ENCODE measurements around the gene LMBRD1. TPM values are rescaled to one million over a fixed set of nuclear protein-coding genes. Genes with fewer than 3 reads are reported as not detected.
"Not testable (repeated sequence)": the region's sequence is repeated elsewhere in the genome, so short reads cannot be mapped to it uniquely, and the experiment has no call there.

The LMBRD1 gene
- total RNA-seq, 1 experiment from 2014 or later = 27.5 TPM

GRCh38 chr6:69827276-69827893 is 30.6 kb upstream of the LMBRD1 start:
- TF ChIP-seq CTCF (IDR thresholded peaks at IDR 0.05; ENCODE audit: insufficient read depth in 1 of 2, low read depth in 1 of 2, low read length in 1 of 2, severe bottlenecking in 1 of 2, unreplicated experiment in 1 of 2) = no peak
- intact Hi-C loops (cut with micrococcal nuclease; ENCODE audit: unreplicated experiment) = no loop called here
- no peaks in the 10 kb centered on the region for H3K9me3 ChIP-seq
- no TSS peak for BruUV-seq (replicated peaks)
- H3K4me3 ChIP-seq (ENCODE audit: low read depth, low read length) = no peak overlapping the region
- peaks cover 4% of the 10 kb centered on the region; the same call in 1 of the 2 replicates for H3K4me1 ChIP-seq
- Mint-ChIP-seq H3K4me1 (ENCODE audit: low read depth, unreplicated experiment) (no peaks in the 10 kb centered on the region), H3K9me3 (ENCODE audit: unreplicated experiment) (no peaks in the 10 kb centered on the region), H3K27ac (ENCODE audit: unreplicated experiment) (no peak overlapping the region), H3K36me3 (ENCODE audit: insufficient read depth, unreplicated experiment) (no peaks in the 10 kb centered on the region), H3K4me3 (ENCODE audit: unreplicated experiment) (no peak overlapping the region), H3K27me3 (ENCODE audit: insufficient read depth, unreplicated experiment) (no peaks in the 10 kb centered on the region)
- ChIA-PET CTCF (no interaction called here), POLR2A (no interaction called here)
- no peaks in the 10 kb centered on the region for H3K27me3 ChIP-seq (replicated peaks; ENCODE audit: control insufficient read depth, insufficient read depth, low read length)
- no peaks in the 10 kb centered on the region for H3K36me3 ChIP-seq (ENCODE audit: control insufficient read depth, insufficient read depth, low read length)
- no peak for DNase-seq

DNA sequence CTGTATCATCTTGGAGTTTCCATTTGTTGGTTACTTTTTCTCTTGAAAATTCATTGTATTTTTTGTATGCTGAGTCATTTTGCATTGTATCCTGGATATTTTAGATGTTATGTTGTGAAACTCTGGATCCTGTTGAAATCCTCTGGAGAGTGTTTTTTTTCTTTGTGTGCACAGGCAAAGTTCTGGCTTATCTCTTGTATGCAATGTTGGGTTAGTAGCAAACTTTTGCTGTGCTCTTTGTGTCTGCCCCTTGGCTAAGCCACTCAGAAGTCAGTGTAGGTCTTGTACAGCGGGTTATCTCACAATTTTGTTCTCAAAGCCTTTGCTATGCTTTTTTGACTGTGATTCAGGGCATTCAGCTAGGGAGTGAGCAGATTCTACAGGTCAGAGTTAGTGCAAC is 29.1 kb upstream of the LMBRD1 start:
- H3K36me3 ChIP-seq (ENCODE audit: control insufficient read depth, insufficient read depth, low read length) = no peaks in the 10 kb centered on the region
- H3K27ac Mint-ChIP-seq (ENCODE audit: unreplicated experiment) = no peak overlapping the region
- DNase-seq = peak in 1 of 2 experiments; percentile 33
- H3K9me3 Mint-ChIP-seq (ENCODE audit: unreplicated experiment) = no peaks in the 10 kb centered on the region
- peak overlapping the region; percentile 45 for H3K4me3 Mint-ChIP-seq (ENCODE audit: unreplicated experiment)
- intact Hi-C loops (cut with micrococcal nuclease; ENCODE audit: unreplicated experiment) = loop anchor here (1.0 kb wide), 1 partner anchor 29 kb away; the partner anchor contains the start of gene LMBRD1
- TF ChIP-seq CTCF (IDR thresholded peaks at IDR 0.05; ENCODE audit: insufficient read depth in 1 of 2, low read depth in 1 of 2, low read length in 1 of 2, severe bottlenecking in 1 of 2, unreplicated experiment in 1 of 2) = no peak
- no peaks in the 10 kb centered on the region for H3K27me3 Mint-ChIP-seq (ENCODE audit: insufficient read depth, unreplicated experiment)
- no peak overlapping the region for H3K4me3 ChIP-seq (ENCODE audit: low read depth, low read length)
- no peaks in the 10 kb centered on the region for H3K36me3 Mint-ChIP-seq (ENCODE audit: insufficient read depth, unreplicated experiment)
- H3K27me3 ChIP-seq (replicated peaks; ENCODE audit: control insufficient read depth, insufficient read depth, low read length) = no peaks in the 10 kb centered on the region
- BruUV-seq (replicated peaks) = no TSS peak
- no peaks in the 10 kb centered on the region for H3K9me3 ChIP-seq
- no peaks in the 10 kb centered on the region for H3K4me1 Mint-ChIP-seq (ENCODE audit: low read depth, unreplicated experiment)
- ChIA-PET CTCF (no interaction called here), POLR2A (no interaction called here)
- peaks cover 4% of the 10 kb centered on the region; the same call in 1 of the 2 replicates for H3K4me1 ChIP-seq

GRCh38 chr6:69824355-69824754 is 27.5 kb upstream of the LMBRD1 start:
- H3K27ac Mint-ChIP-seq (ENCODE audit: unreplicated experiment); intact Hi-C loops (cut with micrococcal nuclease; ENCODE audit: unreplicated experiment); H3K4me3 Mint-ChIP-seq (ENCODE audit: unreplicated experiment); DNase-seq; H3K36me3 Mint-ChIP-seq (ENCODE audit: insufficient read depth, unreplicated experiment); H3K27me3 ChIP-seq (replicated peaks; ENCODE audit: control insufficient read depth, insufficient read depth, low read length); H3K9me3 Mint-ChIP-seq (ENCODE audit: unreplicated experiment); H3K36me3 ChIP-seq (ENCODE audit: control insufficient read depth, insufficient read depth, low read length); CTCF ChIA-PET; H3K4me1 ChIP-seq; H3K27me3 Mint-ChIP-seq (ENCODE audit: insufficient read depth, unreplicated experiment); H3K4me3 ChIP-seq (ENCODE audit: low read depth, low read length); BruUV-seq (replicated peaks); H3K4me1 Mint-ChIP-seq (ENCODE audit: low read depth, unreplicated experiment); H3K9me3 ChIP-seq: not testable (repeated sequence)
- POLR2A ChIA-PET = interaction anchor here (0.6 kb wide), 1 partner anchor 28 kb away, joined by 3 read pairs; the partner anchor contains the start of gene LMBRD1
- TF ChIP-seq CTCF (IDR thresholded peaks at IDR 0.05; ENCODE audit: insufficient read depth in 1 of 2, low read depth in 1 of 2, low read length in 1 of 2, severe bottlenecking in 1 of 2, unreplicated experiment in 1 of 2) = peak in 1 of 2 experiments; percentile 12

Measured in Caco-2 (cell line).